Nephron (organoid): ENCODE measurements around the gene AKNA.
A peak's percentile ranks its signal among the peaks of the same experiment; 100 is the strongest.

Experiments used
- H3K27ac Mint-ChIP-seq, 3 experiments: 2 replicates each; pipeline ENCODE4 v1.8.0; 2020; ENCODE audit warnings: mixed read lengths in 3 of 3, mild to moderate bottlenecking in 2 of 3, moderate library complexity in 1 of 3
- H3K27me3 Mint-ChIP-seq: 2 replicates; pipeline ENCODE4 v1.8.0; 2021; ENCODE audit warnings: low read depth, mild to moderate bottlenecking, moderate library complexity, mixed read lengths
- H3K36me3 Mint-ChIP-seq: 2 replicates; pipeline ENCODE4 v1.8.0; 2020; ENCODE audit warnings: low read depth, mixed read lengths
- H3K4me1 Mint-ChIP-seq: 2 replicates; pipeline ENCODE4 v1.8.0; 2020; ENCODE audit warnings: mixed read lengths
- H3K4me3 Mint-ChIP-seq, 3 experiments: 2 replicates each; pipeline ENCODE4 v1.8.0; 2020; ENCODE audit warnings: mild to moderate bottlenecking in 3 of 3, mixed read lengths in 3 of 3, moderate library complexity in 2 of 3
- H3K9me3 Mint-ChIP-seq: 2 replicates; pipeline ENCODE4 v1.8.0; 2020; ENCODE audit warnings: mixed read lengths
- CTCF ChIP-seq, 3 experiments: fragments of 200-600 bp; sonication (generic); IDR thresholded peaks; one replicate each; pipeline ENCODE4 v1.5.0; 2021; ENCODE audit warnings: antibody characterized with exemption in 3 of 3; ENCODE audit not compliant: unreplicated experiment in 3 of 3

The AKNA gene

DNA sequence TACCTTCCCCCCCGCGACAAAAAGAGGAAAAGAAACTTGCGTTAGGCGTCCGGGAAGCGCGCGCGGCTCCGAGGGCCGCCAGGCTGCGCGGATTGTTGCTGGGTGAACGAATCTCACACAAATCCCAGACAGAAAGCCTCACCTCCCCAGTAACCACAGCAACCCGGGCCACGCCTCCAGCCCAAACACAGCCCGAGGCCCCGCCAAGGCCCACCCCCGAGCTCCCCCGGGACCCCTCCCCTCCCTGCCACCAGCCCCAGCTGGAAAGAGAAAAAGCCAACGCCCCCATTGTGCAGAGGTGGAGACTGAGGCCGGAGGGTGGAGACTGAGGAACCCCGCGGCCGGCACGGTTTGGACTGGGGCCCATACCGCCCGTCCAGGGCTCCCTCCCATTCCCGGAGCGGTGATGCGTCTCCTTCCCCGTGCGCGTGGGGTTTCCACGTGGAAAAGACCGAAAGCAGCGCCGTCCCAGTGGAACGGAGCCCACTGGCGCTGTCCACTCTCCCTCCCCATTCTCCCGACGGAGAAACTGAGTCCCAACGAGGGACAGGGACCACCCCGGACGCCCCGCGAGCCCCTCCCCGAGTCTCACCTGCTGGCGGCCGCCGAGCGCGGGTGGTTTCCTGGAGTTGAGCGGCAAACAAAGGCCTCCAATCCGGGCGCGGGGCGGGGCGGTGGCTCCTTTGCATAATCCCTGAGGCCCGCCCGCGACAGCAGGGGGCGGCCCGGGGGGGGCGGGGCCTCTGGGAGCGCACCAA, 10.2 kb upstream of the AKNA start:
- Mint-ChIP-seq H3K27me3 (no peaks in the 10 kb centered on the region), H3K4me1 (peaks cover 36% of the 10 kb centered on the region), H3K36me3 (no peaks in the 10 kb centered on the region), H3K9me3 (no peaks in the 10 kb centered on the region), H3K27ac (peak overlapping the region; percentile 23 to 89 (median 84)), H3K4me3 (peak overlapping the region; percentile 89 to 94 (median 89))
- no peak for TF ChIP-seq CTCF (IDR thresholded peaks at IDR 0.05; ENCODE audit: unreplicated experiment in 3 of 3)

DNA sequence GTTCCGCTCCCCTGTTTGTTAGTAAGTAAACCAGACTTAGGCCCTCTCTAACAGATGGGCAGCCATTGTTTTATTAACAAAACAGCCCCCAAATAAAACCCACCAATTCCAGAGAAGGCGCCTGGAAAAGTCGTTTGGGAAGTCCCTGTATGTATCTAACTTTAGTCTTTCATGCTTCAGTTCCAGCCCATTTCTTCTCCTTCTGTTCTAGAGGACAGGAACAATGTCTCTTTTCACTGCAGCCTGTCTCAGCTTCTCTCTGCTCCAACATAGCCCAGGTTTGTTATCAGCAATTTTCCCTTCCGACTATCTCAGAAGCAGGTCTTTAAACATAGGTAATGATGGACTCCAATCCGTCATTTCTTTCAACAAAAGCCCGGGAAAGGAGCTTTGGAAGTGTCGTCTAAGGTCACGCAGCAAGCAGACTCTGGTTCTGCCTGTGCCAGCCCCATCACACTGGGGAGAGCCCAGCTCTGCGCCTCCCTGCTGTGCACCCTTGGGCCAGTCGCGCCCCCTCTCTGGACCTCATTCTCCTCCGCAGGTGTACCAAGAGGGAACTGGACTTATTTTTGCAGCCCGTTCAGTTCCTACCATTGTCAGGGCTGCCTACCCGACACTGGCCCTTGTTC, 9.6 kb upstream of the AKNA start:
- Mint-ChIP-seq H3K9me3 (no peaks in the 10 kb centered on the region), H3K27ac (peak overlapping the region; percentile 23 to 89 (median 84)), H3K4me1 (peaks cover 43% of the 10 kb centered on the region), H3K4me3 (peak overlapping the region; percentile 89 to 94 (median 89)), H3K27me3 (no peaks in the 10 kb centered on the region), H3K36me3 (no peaks in the 10 kb centered on the region)
- TF ChIP-seq CTCF (IDR thresholded peaks at IDR 0.05; ENCODE audit: unreplicated experiment in 3 of 3), result no peak

- Mint-ChIP-seq H3K27ac (peak overlapping the region; percentile 23 to 89 (median 84)), H3K4me1 (peaks cover 43% of the 10 kb centered on the region), H3K36me3 (no peaks in the 10 kb centered on the region), H3K4me3 (peak overlapping the region; percentile 89 to 94 (median 89)), H3K9me3 (no peaks in the 10 kb centered on the region), H3K27me3 (no peaks in the 10 kb centered on the region)
- no peak for TF ChIP-seq CTCF (IDR thresholded peaks at IDR 0.05; ENCODE audit: unreplicated experiment in 3 of 3)
These were observed 8.9 kb upstream of the AKNA start for GRCh38 chr9:114396558-114397218.

DNA sequence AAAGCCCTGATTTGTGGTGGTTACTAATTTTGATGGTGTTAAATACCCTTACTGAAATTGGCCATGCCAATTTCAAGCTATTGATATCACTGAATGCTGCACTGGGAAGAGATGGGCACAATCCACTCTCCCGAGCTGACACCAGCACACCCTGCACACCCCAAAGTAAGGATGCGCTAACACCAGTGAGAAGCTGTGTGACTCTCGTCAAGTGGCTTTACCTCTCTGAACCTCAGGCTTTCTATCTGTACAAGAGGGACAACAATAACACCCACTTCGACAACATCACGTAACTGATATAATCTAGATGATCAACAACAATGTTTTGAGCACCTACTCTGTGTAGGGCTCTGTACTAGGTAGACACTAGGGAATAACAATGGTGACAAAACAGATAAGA, 8.0 kb upstream of the AKNA start:
- H3K27ac Mint-ChIP-seq, result peak overlapping the region; percentile 29 to 90 (median 82)
- H3K36me3 Mint-ChIP-seq, result no peaks in the 10 kb centered on the region
- peaks cover 46% of the 10 kb centered on the region for H3K4me1 Mint-ChIP-seq
- H3K27me3 Mint-ChIP-seq, result no peaks in the 10 kb centered on the region
- peak overlapping the region in 2 of 3 experiments; percentile 30 to 42 for H3K4me3 Mint-ChIP-seq
- no peak for TF ChIP-seq CTCF (IDR thresholded peaks at IDR 0.05; ENCODE audit: unreplicated experiment in 3 of 3)
- H3K9me3 Mint-ChIP-seq, result no peaks in the 10 kb centered on the region

DNA sequence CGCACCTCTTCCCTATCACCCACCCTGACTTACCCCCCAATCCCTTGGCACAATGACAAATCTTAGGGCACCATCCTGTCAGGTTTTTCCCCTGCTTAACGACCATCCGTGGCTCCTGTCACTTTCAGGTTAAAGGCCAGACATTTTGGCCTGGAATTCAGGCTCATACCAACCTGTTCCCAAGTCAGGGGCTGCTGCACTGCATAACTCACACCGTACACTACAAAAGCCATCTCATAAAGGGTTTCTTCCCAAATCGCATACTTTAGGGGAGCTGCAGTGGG, 7.5 kb upstream of the AKNA start:
- Mint-ChIP-seq H3K4me1 (peaks cover 51% of the 10 kb centered on the region), H3K27ac (peak overlapping the region; percentile 82 to 94 (median 90)), H3K9me3 (no peaks in the 10 kb centered on the region), H3K36me3 (no peaks in the 10 kb centered on the region), H3K27me3 (no peaks in the 10 kb centered on the region), H3K4me3 (peak overlapping the region; percentile 13 to 73 (median 62))
- no peak for TF ChIP-seq CTCF (IDR thresholded peaks at IDR 0.05; ENCODE audit: unreplicated experiment in 3 of 3)
